Measurements from ENCODE around the gene PCDHA7.
"Not testable (repeated sequence)": the region's sequence is repeated elsewhere in the genome, so short reads cannot be mapped to it uniquely, and the experiment has no call there.

Gene PCDHA7

GRCh38 chr5:140822281-140822629 lies 11.8 kb upstream of the PCDHA7 start:
- no peak for DNase-seq

- DNase-seq = not testable (repeated sequence)
Measured at GRCh38 chr5:140822969-140823368, 11.1 kb upstream of the PCDHA7 start.

- no peak for DNase-seq
Measured at GRCh38 chr5:140823475-140823874, 10.6 kb upstream of the PCDHA7 start.

DNA sequence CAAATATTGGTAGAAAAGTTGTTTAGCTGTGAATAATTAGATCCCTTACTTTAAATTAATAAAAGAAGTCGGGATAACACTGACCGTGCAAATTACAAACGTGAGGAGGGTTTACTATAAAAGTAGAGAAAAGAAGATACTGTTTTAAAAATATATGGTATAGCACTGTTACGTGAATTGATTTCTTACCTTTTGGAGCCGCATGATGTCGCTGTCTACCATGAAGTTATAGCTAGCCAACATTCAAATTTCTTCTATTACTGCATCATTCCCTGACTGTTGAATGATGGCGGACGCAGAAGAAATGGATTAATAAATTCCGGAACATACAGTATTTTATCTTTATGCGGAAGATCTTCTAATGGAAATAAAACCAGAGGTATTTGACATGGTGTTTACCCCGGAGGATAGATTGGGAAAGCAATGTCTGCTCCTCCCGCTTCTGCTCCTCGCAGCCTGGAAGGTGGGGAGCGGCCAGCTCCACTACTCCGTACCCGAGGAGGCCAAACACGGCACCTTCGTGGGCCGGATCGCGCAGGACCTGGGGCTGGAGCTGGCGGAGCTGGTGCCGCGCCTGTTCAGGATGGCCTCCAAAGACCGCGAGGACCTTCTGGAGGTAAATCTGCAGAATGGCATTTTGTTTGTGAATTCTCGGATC lies 6.2 kb upstream of the PCDHA7 start, which contains the start of gene PCDHA6:
Gene PCDHA6 (plus strand): TSS at position 257 of the 658 bp plus-strand sequence. CDS start 132 bp downstream, at position 389.
- no peak for DNase-seq

DNA sequence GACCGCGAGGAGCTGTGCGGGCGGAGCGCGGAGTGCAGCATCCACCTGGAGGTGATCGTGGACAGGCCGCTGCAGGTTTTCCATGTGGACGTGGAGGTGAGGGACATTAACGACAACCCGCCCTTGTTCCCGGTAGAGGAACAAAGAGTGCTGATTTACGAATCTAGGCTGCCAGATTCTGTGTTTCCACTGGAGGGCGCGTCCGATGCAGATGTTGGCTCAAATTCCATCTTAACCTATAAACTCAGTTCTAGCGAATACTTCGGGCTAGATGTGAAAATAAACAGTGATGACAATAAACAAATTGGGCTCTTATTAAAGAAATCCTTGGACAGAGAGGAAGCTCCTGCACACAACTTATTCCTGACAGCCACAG lies 5.7 kb upstream of the PCDHA7 start:
- DNase-seq = no peak

GRCh38 chr5:140829511-140830501 lies 4.3 kb upstream of the PCDHA7 start:
- DNase-seq = not testable (repeated sequence)

GRCh38 chr5:140834439-140835008 lies 455 bp downstream of the PCDHA7 start:
- not testable (repeated sequence) for DNase-seq

DNA sequence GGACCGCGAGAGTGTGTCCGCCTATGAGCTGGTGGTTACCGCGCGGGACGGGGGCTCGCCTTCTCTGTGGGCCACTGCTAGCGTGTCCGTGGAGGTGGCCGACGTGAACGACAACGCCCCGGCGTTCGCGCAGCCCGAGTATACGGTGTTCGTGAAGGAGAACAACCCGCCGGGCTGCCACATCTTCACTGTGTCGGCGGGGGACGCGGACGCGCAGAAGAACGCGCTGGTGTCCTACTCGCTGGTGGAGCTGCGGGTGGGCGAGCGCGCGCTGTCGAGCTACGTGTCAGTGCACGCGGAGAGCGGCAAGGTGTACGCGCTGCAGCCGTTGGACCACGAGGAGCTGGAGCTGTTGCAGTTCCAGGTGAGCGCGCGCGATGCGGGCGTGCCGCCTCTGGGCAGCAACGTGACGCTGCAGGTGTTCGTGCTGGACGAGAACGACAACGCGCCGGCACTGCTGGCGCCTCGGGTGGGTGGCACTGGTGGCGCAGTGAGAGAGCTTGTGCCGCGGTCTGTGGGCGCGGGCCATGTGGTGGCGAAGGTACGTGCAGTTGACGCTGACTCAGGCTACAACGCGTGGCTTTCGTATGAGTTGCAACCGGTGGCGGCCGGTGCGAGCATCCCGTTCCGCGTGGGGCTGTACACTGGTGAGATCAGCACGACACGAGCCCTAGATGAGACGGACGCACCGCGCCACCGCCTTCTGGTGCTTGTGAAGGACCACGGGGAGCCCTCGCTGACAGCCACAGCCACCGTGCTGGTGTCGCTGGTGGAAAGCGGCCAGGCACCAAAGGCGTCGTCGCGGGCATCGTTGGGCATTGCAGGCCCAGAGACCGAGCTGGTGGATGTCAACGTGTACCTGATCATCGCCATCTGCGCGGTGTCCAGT lies 1.8 kb downstream of the PCDHA7 start:
- DNase-seq = no peak

- no peak for DNase-seq
Measured at GRCh38 chr5:140840978-140841962, 7.2 kb downstream of the PCDHA7 start, which contains the start of gene PCDHA8. Gene PCDHA8, plus strand, starts transcription at chr5:140841187. Its CDS starts 135 bp downstream, at chr5:140841322.

DNA sequence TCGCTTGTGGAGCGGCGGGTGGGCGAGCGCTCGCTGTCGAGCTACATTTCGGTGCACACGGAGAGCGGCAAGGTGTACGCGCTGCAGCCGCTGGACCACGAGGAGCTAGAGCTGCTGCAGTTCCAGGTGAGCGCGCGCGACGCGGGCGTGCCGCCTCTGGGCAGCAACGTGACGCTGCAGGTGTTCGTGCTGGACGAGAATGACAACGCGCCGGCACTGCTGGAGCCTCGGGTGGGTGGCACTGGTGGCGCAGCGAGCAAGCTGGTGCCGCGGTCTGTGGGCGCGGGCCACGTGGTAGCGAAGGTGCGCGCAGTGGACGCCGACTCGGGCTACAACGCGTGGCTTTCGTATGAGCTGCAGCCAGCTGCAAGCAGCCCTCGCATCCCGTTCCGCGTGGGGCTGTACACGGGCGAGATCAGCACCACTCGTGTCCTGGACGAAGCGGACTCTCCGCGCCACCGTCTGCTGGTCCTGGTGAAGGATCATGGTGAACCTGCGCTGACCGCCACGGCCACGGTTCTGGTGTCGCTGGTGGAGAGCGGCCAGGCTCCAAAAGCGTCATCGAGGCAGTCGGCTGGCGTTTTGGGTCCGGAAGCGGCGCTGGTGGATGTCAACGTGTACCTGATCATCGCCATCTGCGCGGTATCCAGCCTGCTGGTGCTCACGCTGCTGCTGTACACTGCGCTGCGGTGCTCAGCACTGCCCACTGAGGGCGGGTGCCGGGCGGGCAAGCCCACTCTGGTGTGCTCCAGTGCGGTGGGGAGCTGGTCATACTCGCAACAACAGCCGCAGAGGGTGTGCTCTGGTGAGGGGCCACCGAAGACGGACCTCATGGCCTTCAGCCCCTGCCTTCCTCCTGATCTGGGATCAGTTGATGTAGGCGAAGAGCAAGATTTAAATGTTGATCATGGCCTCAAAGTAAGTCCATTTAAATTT lies 9.0 kb downstream of the PCDHA7 start:
- no peak for DNase-seq

- DNase-seq = not testable (repeated sequence)
Measured at GRCh38 chr5:140848139-140849102, 14.4 kb downstream of the PCDHA7 start, which contains the start of gene PCDHA9. Gene PCDHA9, plus strand, starts transcription at chr5:140848382. Its CDS starts 114 bp downstream, at chr5:140848496.

DNA sequence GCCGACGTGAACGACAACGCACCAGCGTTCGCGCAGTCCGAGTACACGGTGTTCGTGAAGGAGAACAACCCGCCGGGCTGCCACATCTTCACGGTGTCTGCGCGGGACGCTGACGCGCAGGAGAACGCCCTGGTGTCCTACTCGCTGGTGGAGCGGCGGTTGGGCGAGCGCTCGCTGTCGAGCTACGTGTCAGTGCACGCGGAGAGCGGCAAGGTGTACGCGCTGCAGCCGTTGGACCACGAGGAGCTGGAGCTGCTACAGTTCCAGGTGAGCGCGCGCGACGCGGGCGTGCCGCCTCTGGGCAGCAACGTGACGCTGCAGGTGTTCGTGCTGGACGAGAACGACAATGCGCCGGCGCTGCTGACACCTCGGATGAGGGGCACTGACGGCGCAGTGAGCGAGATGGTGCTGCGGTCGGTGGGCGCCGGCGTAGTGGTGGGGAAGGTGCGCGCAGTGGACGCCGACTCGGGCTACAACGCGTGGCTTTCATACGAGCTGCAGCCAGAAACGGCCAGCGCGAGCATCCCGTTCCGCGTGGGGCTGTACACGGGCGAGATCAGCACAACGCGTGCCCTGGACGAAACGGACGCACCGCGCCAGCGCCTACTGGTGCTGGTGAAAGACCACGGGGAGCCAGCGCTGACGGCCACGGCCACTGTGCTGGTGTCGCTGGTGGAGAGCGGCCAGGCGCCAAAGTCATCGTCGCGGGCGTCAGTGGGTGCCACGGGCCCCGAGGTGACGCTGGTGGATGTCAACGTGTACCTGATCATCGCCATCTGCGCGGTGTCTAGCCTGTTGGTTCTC lies 16.0 kb downstream of the PCDHA7 start:
- DNase-seq = not testable (repeated sequence)

- no peak for DNase-seq
Measured at GRCh38 chr5:140855772-140856674, 22.0 kb downstream of the PCDHA7 start, which contains the start of gene PCDHA10. Gene PCDHA10, plus strand, starts transcription at chr5:140855897. Its CDS starts 152 bp downstream, at chr5:140856049.

DNA sequence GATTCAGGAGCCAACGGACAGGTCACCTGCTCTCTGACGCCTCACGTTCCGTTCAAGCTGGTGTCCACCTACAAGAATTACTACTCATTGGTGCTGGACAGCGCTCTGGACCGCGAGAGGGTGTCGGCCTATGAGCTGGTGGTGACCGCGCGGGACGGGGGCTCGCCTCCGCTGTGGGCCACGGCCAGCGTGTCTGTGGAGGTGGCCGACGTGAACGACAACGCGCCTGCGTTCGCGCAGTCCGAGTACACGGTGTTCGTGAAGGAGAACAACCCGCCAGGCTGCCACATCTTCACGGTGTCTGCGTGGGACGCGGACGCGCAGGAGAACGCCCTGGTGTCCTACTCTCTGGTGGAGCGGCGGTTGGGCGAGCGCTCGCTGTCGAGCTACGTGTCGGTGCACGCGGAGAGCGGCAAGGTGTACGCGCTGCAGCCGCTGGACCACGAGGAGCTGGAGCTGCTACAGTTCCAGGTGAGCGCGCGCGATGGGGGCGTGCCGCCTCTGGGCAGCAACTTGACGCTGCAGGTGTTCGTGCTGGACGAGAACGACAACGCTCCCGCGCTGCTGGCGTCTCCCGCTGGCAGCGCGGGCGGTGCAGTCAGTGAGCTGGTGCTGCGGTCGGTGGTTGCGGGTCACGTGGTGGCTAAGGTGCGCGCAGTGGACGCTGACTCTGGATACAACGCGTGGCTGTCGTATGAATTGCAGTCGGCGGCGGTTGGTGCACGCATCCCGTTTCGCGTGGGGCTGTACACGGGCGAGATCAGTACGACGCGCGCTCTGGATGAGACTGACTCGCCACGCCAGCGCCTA lies 23.3 kb downstream of the PCDHA7 start:
- DNase-seq = no peak

DNA sequence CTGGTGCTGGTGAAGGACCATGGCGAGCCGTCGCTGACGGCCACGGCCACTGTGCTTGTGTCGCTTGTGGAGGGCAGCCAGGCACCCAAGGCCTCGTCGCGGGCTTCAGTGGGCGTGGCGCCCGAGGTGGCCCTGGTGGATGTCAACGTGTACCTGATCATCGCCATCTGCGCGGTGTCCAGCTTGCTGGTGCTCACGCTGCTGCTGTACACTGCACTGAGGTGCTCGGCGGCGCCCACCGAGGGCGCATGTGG lies 23.8 kb downstream of the PCDHA7 start:
- no peak for DNase-seq
